Panc1 (cell line): ENCODE measurements around the gene BRINP2. TPM values are rescaled to one million over a fixed set of nuclear protein-coding genes. Genes with fewer than 3 reads are reported as not detected.

ENCODE experiments used
- ATAC-seq: fragments of 200-7000 bp; cut with Tn5 transposase; 2 replicates; pipeline ENCODE4 v1.9.1; 2020; ENCODE audit warnings: mild to moderate bottlenecking, moderate library complexity
- BruUV-seq: library from RNA; stranded (reverse); fragments of 400-500 nt; replicated peaks from 2 replicates; lab custom pipeline; 2021; lab: Mats Ljungman, UMichigan
- CTCF ChIA-PET: fragments of 300-600 bp; sonication (Branson Sonifier 250); formaldehyde crosslinking; loops from one replicate; lab custom pipeline; 2022; ENCODE audit warnings: antibody characterized with exemption; lab: Charles Lee
- POLR2A ChIA-PET: fragments of 300-600 bp; sonication (Branson Sonifier 250); formaldehyde crosslinking; loops from one replicate; lab custom pipeline; 2022; ENCODE audit warnings: antibody characterized with exemption; lab: Charles Lee
- DNase-seq: peaks from one replicate; pipeline ENCODE4 v3.0.0-alpha.2; 2010; ENCODE audit warnings: low read depth, low spot score
- H3K27ac ChIP-seq: 2 replicates; pipeline ENCODE4 v1.5.1; 2011; ENCODE audit warnings: mild to moderate bottlenecking, low read length, inconsistent platforms
- H3K27me3 ChIP-seq: fragments of 200-500 bp; sonication (Bioruptor generic); 2 replicates; pipeline ENCODE4 v1.6.0; 2014; ENCODE audit warnings: low read length, inconsistent platforms; ENCODE audit not compliant: control insufficient read depth, insufficient read depth
- H3K36me3 ChIP-seq: fragments of 200-500 bp; sonication (Bioruptor generic); 2 replicates; pipeline ENCODE4 v1.5.1; 2014; ENCODE audit warnings: inconsistent platforms, mild to moderate bottlenecking, low read length, moderate library complexity; ENCODE audit not compliant: control insufficient read depth, insufficient read depth
- H3K4me1 ChIP-seq: 2 replicates; pipeline ENCODE4 v1.5.1; 2011; ENCODE audit warnings: inconsistent platforms, mild to moderate bottlenecking, low read length, moderate library complexity; ENCODE audit not compliant: control insufficient read depth, insufficient read depth
- H3K4me3 ChIP-seq, 2 experiments: 2 replicates each; pipeline ENCODE4 v1.5.1; 2011 to 2012; ENCODE audit warnings: low read depth in 2 of 2, low read length in 2 of 2, mild to moderate bottlenecking in 2 of 2, inconsistent platforms in 1 of 2, moderate library complexity in 1 of 2
- H3K9me3 ChIP-seq: fragments of 200-500 bp; sonication (Bioruptor generic); 2 replicates; pipeline ENCODE4 v1.5.1; 2014; ENCODE audit warnings: low read depth, mild to moderate bottlenecking, inconsistent platforms, low read length, moderate library complexity; ENCODE audit not compliant: control insufficient read depth, insufficient read depth
- CTCF ChIP-seq: fragments of 450-650 bp; IDR thresholded peaks from 2 replicates; pipeline ENCODE4 v1.5.1; 2017; ENCODE audit warnings: mild to moderate bottlenecking
- POLR2AphosphoS5 ChIP-seq: IDR thresholded peaks from 2 replicates; pipeline ENCODE4 v1.6.1; 2012; ENCODE audit warnings: mild to moderate bottlenecking, low read depth, low read length, moderate library complexity
- REST ChIP-seq, 2 experiments: IDR thresholded peaks; 2 replicates each; pipeline ENCODE4 v1.6.1; 2011 to 2012; ENCODE audit warnings: low read depth in 2 of 2, control low read depth in 1 of 2, low read length in 1 of 2, mild to moderate bottlenecking in 1 of 2, moderate library complexity in 1 of 2; ENCODE audit not compliant: insufficient read depth in 1 of 2
- SIN3A ChIP-seq: IDR thresholded peaks from 2 replicates; pipeline ENCODE4 v1.6.1; 2012; ENCODE audit warnings: low read depth, mild to moderate bottlenecking, low read length, moderate library complexity, borderline replicate concordance; ENCODE audit not compliant: insufficient read depth
- TCF7L2 ChIP-seq: IDR thresholded peaks from 2 replicates; pipeline ENCODE4 v1.6.1; 2011; ENCODE audit warnings: mild to moderate bottlenecking, low read depth, low read length, inconsistent platforms
- in situ Hi-C: cut with HindIII; loops from 2 replicates; pipeline ENCODE4 v1.10.0; 2016; ENCODE audit warnings: low sequenced_read_pairs, low pct_unique_long_range_greater_than_20kb
- intact Hi-C: fragments of 100-400 bp; cut with micrococcal nuclease; formaldehyde crosslinking; loops from one replicate; pipeline ENCODE4 v1.10.0; 2022; ENCODE audit not compliant: unreplicated experiment
- total RNA-seq: library from RNA; stranded (reverse); gene quantifications from one replicate; pipeline ENCODE4 v1.2.1, GENCODE V29; 2021; ENCODE audit not compliant: unreplicated experiment

BRINP2 gene
- total RNA-seq, 1 experiment from 2014 or later = not detected

GRCh38 chr1:177274687-177275211, 104.0 kb downstream of the BRINP2 start:
- TF ChIP-seq SIN3A = no peak
- no peak for TF ChIP-seq POLR2AphosphoS5
- no peak for TF ChIP-seq REST (IDR thresholded peaks at IDR 0.05; ENCODE audit: insufficient read depth in 1 of 2, low read depth in 2 of 2, low read length in 1 of 2)
- no peak for TF ChIP-seq CTCF
- TF ChIP-seq TCF7L2 = no peak
- H3K4me1 ChIP-seq = no peaks in the 10 kb centered on the region
- CTCF ChIA-PET = no interaction called here
- H3K27ac ChIP-seq = no peak overlapping the region
- no peak for DNase-seq
- H3K9me3 ChIP-seq = no peaks in the 10 kb centered on the region
- POLR2A ChIA-PET = no interaction called here
- H3K4me3 ChIP-seq = no peak overlapping the region
- in situ Hi-C loops = no loop called here
- BruUV-seq = no TSS peak
- intact Hi-C loops = no loop called here
- ATAC-seq = no peak
- H3K36me3 ChIP-seq = no peaks in the 10 kb centered on the region
- H3K27me3 ChIP-seq = no peaks in the 10 kb centered on the region

- BruUV-seq = no TSS peak
- Histone ChIP-seq H3K27me3 (no peaks in the 10 kb centered on the region; the same call in 1 of the 2 replicates), H3K36me3 (no peaks in the 10 kb centered on the region), H3K4me1 (no peaks in the 10 kb centered on the region), H3K9me3 (no peaks in the 10 kb centered on the region), H3K27ac (no peak overlapping the region), H3K4me3 (no peak overlapping the region)
- in situ Hi-C loops = no loop called here
- ChIA-PET POLR2A (no interaction called here), CTCF (no interaction called here)
- ATAC-seq = no peak
- DNase-seq = no peak
- intact Hi-C loops = no loop called here
- no peak for TF ChIP-seq REST (IDR thresholded peaks at IDR 0.05; ENCODE audit: insufficient read depth in 1 of 2, low read depth in 2 of 2, low read length in 1 of 2)
- TF ChIP-seq POLR2AphosphoS5 = no peak
- TF ChIP-seq CTCF = no peak
- TF ChIP-seq TCF7L2 = no peak
- no peak for TF ChIP-seq SIN3A
These were observed 105.0 kb downstream of the BRINP2 start for GRCh38 chr1:177275736-177276135.
